Erythroblast (primary cell): ENCODE data around the gene MYRIP.

ENCODE experiments used
- GATA1 ChIP-seq: IDR thresholded peaks from 2 replicates; pipeline ENCODE4 v1.6.1; 2011; ENCODE audit warnings: low read depth, mild to moderate bottlenecking, control low read depth, low read length, moderate library complexity
- POLR2A ChIP-seq: IDR thresholded peaks from 2 replicates; pipeline ENCODE4 v1.6.1; 2011; ENCODE audit warnings: mild to moderate bottlenecking, low read length

DNA sequence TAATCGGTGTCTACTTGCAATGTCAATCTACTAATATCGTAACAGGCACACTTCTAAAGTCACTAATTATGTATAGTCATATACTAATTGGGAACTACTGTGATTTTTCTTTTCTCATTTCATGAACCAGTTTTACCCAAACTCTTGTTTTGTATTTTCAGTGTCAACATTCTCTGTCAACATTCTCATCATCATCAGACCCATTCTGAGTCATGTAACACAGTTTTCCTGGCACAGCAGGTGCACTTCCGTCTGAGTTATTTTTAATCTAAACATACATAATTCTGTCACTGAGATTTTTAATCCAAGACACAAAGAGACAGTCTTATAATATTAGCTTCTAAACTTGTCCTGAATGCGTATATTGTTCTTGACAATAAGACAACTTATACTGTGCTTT is 295.0 kb downstream of the MYRIP start:
- TF ChIP-seq POLR2A (no peak), GATA1 (no peak)
